KBM-7 (cell line): ENCODE measurements around the gene CELSR1.
"Not testable (repeated sequence)": the region's sequence is repeated elsewhere in the genome, so short reads cannot be mapped to it uniquely, and the experiment has no call there.

ENCODE experiments used
- DNase-seq: peaks from one replicate; pipeline ENCODE4 v3.0.0-alpha.2; 2015
- in situ Hi-C: fragments of 300-500 bp; cut with MboI; formaldehyde crosslinking; loops from 2 replicates; pipeline ENCODE4 v1.14.3; 2020; ENCODE audit warnings: low sequenced_read_pairs, low pct_unique_long_range_greater_than_20kb, mixed read lengths

Gene CELSR1

DNA sequence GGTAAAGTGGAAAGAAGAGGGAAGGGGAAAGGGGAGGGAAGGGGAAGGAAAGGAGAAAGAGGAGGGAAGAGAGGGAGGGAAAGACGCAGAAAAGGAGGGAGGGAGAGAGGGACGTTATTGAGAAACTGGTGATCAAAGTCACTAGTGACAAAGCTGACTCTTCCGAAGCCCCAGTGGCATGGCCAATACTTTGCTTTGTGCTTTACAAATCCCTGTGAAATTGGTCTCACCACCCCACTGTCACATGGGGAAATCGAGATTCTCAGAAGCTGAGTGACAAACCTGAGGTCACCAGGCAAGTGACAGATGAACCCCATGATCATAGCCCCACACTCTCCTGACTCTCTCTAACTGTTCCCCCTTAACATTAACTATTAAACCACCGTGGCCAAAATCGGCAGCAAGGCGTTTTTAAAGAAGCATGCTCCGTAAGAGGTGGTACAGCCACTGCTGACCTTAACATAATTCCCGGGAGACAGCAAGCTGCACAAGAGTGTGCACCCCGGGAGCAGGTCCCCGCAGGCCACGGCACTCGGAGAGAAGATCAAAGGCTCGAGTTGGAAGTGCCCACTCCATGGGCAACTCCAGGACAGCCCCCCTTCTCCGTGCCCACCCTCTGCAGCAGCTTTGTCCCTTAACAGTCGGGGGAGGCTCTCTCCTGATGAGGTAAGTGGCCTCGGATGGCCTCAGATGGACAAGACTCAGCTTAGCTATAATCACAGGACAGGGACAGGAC lies 34.8 kb downstream of the CELSR1 start:
- in situ Hi-C loops, result no loop called here
- no peak for DNase-seq

- in situ Hi-C loops, result no loop called here
- no peak for DNase-seq
These were observed 35.7 kb downstream of the CELSR1 start for GRCh38 chr22:46501701-46502100.

- in situ Hi-C loops, DNase-seq: not testable (repeated sequence)
These were observed 36.2 kb downstream of the CELSR1 start for GRCh38 chr22:46501265-46501664.

GRCh38 chr22:46500201-46500600 lies 37.2 kb downstream of the CELSR1 start:
- in situ Hi-C loops, result no loop called here
- no peak for DNase-seq

DNA sequence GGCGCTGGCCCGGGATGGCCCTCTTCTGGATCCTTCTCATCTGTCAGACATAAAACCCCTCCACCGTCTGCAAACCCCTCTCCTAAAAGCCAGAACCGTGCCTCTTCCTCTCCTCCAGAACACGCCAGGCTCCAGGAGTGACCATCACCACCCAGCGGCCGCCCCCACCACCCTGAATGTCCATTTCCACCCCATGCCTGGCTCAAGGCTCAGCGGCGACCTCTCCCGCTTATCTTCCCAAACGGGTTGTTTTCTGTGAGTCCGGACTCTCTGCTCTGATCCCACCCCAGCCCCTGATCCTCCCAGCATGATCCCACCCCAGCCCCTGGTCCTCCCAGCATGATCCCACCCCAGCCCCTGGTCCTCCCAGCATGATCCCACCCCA lies 37.6 kb downstream of the CELSR1 start:
- in situ Hi-C loops, result no loop called here
- DNase-seq, result no peak

DNA sequence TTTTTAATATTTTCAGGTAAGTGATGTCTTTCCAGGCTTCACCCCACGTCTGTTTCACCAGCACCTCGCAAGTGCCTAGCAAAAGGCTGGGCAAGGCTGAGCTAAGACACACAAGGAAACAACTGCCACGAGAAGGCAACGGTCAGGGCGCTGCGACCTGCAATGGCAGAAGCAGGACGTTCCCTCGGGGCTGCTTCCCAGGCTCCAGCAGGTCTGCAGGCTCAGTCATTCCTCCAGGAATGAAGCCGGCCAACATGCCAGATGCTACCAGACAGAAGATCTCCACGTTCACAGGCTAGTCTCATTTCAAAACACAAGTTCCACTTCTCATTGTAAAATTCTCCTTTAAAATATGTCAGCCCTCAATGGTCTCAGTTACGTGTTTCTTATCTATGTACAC lies 45.5 kb downstream of the CELSR1 start:
- no peak for DNase-seq
- in situ Hi-C loops, result no loop called here

- DNase-seq, result no peak
- in situ Hi-C loops, result no loop called here
These were observed 46.9 kb downstream of the CELSR1 start for GRCh38 chr22:46490538-46490937.

DNA sequence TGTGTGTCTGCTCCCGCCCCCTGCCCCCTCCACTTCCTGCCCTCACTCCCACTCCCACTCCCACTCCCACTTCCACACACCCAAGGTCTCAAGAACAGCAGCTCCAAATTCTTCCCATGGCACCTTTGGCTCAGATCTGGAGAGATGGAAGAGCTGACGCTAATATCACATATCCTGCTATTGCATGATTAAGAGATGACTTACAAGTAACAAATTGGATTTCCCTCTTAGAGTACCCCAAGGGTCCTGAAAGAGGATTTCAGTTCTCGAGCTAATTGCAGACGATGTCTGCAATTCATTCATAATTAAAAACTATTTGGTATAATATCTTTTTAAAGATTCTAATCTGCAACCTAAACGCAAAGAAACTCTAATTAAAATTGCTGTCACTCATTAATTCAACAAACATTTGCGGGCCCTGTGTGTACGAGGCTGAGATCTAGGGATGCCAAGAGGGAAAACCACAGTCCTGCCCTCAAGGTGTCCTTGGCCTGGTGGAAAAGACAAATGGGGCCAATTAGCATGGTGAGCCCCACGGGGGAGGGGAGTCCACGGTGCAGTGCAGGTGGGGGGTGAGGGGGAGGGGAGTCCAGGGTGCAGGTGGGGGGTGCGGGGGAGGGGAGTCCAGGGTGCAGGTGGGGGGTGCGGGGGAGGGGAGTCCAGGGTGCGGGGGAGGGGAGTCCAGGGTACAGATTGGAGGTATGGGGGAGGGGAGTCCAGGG lies 50.3 kb downstream of the CELSR1 start:
- DNase-seq, result no peak
- in situ Hi-C loops, result no loop called here

- in situ Hi-C loops, result no loop called here
- DNase-seq, result no peak
These were observed 52.4 kb downstream of the CELSR1 start for GRCh38 chr22:46484861-46485595.

- DNase-seq, result no peak
These were observed 53.1 kb downstream of the CELSR1 start for GRCh38 chr22:46484156-46484860.

DNA sequence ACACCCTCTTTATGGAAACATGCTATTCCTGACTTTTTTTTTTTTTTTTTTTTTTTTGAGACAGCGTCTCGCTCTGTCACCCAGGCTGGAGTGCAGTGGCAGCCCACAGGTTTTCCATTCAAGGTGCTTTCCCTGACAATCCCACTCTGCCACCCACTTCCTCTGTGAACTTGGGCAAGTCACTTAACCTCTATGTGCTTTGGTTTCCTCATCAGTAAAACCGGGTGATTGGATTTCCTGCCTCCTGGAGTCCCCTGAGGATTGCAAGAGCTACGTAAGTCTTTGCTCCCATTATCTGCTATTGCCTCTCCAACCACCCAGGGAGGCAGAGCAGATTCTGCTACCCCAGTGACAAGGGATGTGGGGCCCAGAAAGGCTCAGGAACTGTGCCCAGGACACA lies 54.1 kb downstream of the CELSR1 start:
- no peak for DNase-seq
- in situ Hi-C loops, result no loop called here

More at GRCh38 chr22:46484156-46484860, 53.1 kb downstream of the CELSR1 start:
- in situ Hi-C loops, result no loop called here

- DNase-seq, result no peak
- in situ Hi-C loops, result no loop called here
These were observed 55.3 kb downstream of the CELSR1 start for GRCh38 chr22:46482056-46482675.

DNA sequence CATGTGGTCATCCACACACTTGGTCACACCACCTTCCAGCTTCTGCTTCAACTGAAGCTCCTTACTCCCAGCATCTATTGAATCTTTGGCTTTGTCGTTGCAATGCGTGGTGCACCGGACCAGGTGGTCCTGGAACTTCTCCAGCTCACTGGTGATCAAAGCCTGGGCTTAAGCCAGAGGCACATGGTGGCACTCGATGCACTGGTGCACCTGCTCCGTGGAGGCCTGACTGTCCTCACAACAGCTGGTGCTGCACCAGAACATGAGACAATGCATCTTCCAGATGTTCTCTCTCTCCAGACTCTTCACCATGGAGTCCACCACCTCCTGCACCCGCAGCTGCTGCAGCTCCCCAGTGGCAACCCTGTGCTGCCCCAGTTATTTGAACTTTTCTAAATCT lies 56.0 kb downstream of the CELSR1 start:
- in situ Hi-C loops, result no loop called here

DNA sequence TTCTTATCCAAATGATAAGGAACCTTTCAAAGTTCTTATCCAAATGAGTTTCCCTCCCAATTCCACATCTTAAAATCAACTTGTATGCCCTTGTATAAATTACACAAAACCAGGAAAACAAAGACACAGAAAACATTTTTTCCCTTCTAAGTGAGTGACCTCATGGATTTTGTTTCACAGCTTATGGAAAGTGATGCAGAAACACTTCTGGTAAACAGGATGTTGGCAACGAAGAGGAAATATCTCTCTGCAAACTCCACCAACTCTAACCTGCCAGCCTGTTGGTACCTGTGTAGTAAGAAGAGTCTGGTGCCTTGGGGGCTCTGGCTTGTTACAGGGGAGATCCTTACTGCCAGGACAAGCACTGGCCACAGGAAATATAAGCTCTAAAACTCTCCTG lies 57.0 kb downstream of the CELSR1 start:
- DNase-seq, result no peak
- in situ Hi-C loops, result no loop called here

More for the DNA sequence above, 56.0 kb downstream of the CELSR1 start:
- no peak for DNase-seq

DNA sequence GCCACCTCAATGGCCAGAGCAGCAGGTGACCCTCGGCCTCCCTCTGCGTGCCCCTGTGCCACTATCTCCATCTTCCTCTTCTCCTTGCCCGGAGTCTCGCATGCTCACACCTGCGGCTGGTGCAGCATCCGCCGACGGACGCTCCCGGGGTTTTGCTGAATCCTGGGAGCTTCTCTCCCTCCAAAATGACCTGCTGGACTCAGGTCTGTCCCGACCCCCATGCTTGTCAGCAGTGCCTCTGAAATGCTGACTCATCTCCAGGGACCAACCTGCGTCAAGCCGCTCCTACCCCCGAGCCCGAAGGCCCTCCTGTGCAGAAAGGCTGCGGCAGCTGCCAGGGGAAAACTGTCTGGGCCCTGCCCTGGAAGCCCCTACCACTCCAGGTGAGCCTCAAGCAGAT lies 58.4 kb downstream of the CELSR1 start:
- in situ Hi-C loops, result no loop called here
- DNase-seq, result no peak

DNA sequence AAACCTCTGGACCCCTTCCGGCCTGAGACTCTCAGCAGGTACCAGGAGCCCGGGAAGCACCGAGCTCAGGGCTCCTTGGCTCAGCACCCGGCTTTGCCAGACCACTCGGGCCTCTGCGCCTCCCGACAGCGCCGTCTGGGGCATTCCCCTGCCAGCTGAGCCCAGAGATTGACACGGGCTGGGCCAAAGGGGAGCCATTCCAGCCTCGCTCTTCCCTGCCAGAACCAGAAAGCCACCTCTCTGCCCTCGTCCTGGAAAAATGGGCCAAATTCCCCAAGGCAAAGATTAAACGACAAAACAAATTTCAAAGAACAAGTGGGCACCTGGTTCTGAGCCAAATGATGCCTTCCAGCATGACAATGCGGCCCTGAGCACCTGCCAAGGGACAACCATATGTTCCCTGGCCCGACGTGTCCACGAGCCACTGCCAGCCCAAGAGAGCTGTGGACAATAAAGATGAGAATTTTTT lies 59.3 kb downstream of the CELSR1 start:
- in situ Hi-C loops, result no loop called here
- DNase-seq, result no peak

GRCh38 chr22:46476547-46476941 lies 60.9 kb downstream of the CELSR1 start:
- in situ Hi-C loops, result no loop called here
- peak; percentile 70 for DNase-seq

- in situ Hi-C loops, result no loop called here
- no peak for DNase-seq
These were observed 63.4 kb downstream of the CELSR1 start for GRCh38 chr22:46473896-46474557.
